Measurements from ENCODE around the gene SRBD1. TPM values are rescaled to one million over a fixed set of nuclear protein-coding genes. Genes with fewer than 3 reads are reported as not detected.

SRBD1 gene
- total and polyA plus RNA-seq, 8 donors: 13.4 to 20.0 (median 17.6) TPM

DNA sequence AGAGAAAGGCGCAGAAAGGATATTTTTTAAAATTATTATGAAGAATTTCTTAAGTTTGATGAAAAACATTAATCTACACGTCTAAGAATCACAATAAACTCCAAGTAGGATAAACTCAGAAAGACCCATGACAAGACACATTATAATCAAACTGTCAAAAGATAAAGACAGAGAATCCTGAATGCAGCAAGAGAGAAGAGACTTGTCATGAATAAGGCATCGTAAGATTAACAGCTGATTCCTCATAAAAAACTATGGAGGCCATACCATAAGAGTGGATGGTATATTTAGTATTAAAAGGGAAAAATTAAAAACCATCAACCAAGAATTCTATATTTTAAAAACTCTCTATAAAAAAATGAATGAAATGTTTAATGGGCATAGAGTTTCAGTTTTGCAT is 39.1 kb downstream of the SRBD1 start:
- no peak overlapping the region for H3K4me3 ChIP-seq
- no peak overlapping the region for H3K27ac ChIP-seq
- intact Hi-C loops (cut with DNase I): no loop called here
- DNase-seq (no peak), ATAC-seq (no peak)
- TF ChIP-seq, protein P1, sequence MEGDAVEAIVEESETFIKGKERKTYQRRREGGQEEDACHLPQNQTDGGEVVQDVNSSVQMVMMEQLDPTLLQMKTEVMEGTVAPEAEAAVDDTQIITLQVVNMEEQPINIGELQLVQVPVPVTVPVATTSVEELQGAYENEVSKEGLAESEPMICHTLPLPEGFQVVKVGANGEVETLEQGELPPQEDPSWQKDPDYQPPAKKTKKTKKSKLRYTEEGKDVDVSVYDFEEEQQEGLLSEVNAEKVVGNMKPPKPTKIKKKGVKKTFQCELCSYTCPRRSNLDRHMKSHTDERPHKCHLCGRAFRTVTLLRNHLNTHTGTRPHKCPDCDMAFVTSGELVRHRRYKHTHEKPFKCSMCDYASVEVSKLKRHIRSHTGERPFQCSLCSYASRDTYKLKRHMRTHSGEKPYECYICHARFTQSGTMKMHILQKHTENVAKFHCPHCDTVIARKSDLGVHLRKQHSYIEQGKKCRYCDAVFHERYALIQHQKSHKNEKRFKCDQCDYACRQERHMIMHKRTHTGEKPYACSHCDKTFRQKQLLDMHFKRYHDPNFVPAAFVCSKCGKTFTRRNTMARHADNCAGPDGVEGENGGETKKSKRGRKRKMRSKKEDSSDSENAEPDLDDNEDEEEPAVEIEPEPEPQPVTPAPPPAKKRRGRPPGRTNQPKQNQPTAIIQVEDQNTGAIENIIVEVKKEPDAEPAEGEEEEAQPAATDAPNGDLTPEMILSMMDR (IDR thresholded peaks at IDR 0.05): no peak
- no peaks in the 10 kb centered on the region for H3K9me3 ChIP-seq
- H3K36me3 ChIP-seq: peaks cover 0 to 4% of the 10 kb centered on the region in 2 donors
- peaks cover 0 to 18% of the 10 kb centered on the region in 2 donors for H3K4me1 ChIP-seq
- no peaks in the 10 kb centered on the region for H3K27me3 ChIP-seq

- Histone ChIP-seq H3K36me3 (peaks cover 0 to 4% of the 10 kb centered on the region in 2 donors), H3K4me3 (no peak overlapping the region), H3K27ac (no peak overlapping the region), H3K4me1 (peaks cover 0 to 19% of the 10 kb centered on the region in 2 donors), H3K27me3 (no peaks in the 10 kb centered on the region), H3K9me3 (no peaks in the 10 kb centered on the region)
- no peak for ATAC-seq
- intact Hi-C loops (cut with DNase I): no loop called here
- TF ChIP-seq, protein P1 (IDR thresholded peaks at IDR 0.05): no peak
- DNase-seq: no peak
Observed at GRCh38 chr2:45570671-45571334, 40.3 kb downstream of the SRBD1 start.

DNA sequence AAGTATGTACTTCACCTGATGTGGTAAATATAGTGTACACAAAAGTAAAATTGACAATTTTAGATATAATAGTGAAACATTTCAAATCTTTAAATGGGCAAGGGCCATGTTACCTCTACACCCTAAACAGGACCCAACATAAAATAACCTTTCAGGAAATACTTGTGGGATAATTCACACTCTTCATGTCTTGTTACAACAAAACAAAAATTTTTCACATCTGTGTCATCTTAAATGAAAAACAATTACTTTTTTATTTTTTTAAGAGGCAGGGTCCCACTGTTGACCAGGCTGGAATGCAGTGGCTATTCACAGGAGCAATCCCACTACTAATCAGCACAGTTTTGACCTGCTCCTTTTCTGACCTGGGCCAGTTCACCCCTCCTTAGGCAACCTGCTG is 42.1 kb downstream of the SRBD1 start:
- Histone ChIP-seq H3K9me3 (no peaks in the 10 kb centered on the region), H3K27ac (peak overlapping the region in 1 of 2 donors; percentile 91), H3K36me3 (no peaks in the 10 kb centered on the region), H3K4me1 (peaks cover 0 to 19% of the 10 kb centered on the region in 2 donors), H3K4me3 (no peak overlapping the region), H3K27me3 (no peaks in the 10 kb centered on the region)
- DNase-seq: no peak
- TF ChIP-seq, protein P1 (IDR thresholded peaks at IDR 0.05): no peak
- ATAC-seq: no peak
- intact Hi-C loops (cut with DNase I): no loop called here

DNA sequence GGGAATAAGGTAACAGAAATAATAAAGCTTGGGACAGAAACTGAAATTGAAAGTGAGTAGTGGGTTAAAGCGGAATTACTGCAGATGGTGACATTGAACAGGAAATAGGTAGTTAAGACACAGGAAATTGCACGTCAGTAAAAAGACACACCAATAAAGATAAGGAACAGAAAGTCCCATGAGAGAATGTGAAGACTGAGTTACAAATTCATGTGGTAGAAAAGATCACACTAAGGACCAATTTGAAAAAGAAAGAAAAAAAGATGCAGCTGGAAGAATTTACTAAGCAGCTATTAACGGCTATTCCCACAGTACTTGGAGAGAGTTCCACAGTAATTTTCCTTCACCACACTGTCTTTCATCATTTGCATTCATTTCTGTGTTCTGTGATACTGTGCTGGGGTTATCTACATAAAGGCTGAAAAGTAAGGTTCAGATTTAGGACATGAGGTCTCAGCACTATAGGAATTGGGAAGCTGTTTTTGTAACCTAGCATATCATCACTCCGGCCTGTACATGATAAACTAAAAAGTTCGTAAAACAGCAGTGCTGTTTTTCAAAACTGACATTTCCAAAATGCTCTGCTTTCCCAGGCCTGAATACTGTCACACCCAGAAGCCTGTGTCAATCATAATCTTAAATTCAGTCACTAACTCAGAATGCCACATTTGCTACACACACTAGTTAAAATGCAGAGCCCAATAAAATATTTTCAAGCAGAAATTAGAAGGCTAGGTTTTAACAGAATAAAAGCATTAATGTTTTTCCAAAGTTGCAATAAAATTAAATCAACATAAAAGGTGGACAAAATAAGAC is 42.9 kb downstream of the SRBD1 start:
- no peak for DNase-seq
- TF ChIP-seq, protein P1 (IDR thresholded peaks at IDR 0.05): no peak
- peak overlapping the region; percentile 55 to 91 for H3K27ac ChIP-seq
- no peaks in the 10 kb centered on the region for H3K36me3 ChIP-seq
- H3K4me3 ChIP-seq: peak overlapping the region in 1 of 2 donors; percentile 35
- no peaks in the 10 kb centered on the region for H3K27me3 ChIP-seq
- peak; percentile 57 for ATAC-seq
- intact Hi-C loops (cut with DNase I): no loop called here
- peaks cover 0 to 19% of the 10 kb centered on the region in 2 donors for H3K4me1 ChIP-seq
- no peaks in the 10 kb centered on the region for H3K9me3 ChIP-seq

GRCh38 chr2:45567288-45567963 is 43.6 kb downstream of the SRBD1 start:
- H3K36me3 ChIP-seq: peaks cover 0 to under 1% of the 10 kb centered on the region in 2 donors
- H3K9me3 ChIP-seq: no peaks in the 10 kb centered on the region
- H3K4me3 ChIP-seq: peak overlapping the region in 1 of 2 donors; percentile 35
- intact Hi-C loops (cut with DNase I): no loop called here
- TF ChIP-seq, protein P1 (IDR thresholded peaks at IDR 0.05): no peak
- DNase-seq: no peak
- H3K27ac ChIP-seq: peak overlapping the region; percentile 55 to 91
- no peaks in the 10 kb centered on the region for H3K27me3 ChIP-seq
- ATAC-seq: no peak
- peaks cover 0 to 19% of the 10 kb centered on the region in 2 donors for H3K4me1 ChIP-seq

Measured in left lung (tissue), 10 donors.